Activated T-helper 2 cell treated with anti-CD3 and anti-CD28 coated beads, Interferon-gamma antibody, Interleukin-2, Interleukin-4, amounts not matched to agents 10 μg/mL and 5 μg/mL and 100 μg/mL, durations not matched to agents 14 hours and 24 hours and 36 hours (primary cell): ENCODE data around the gene ARID4B. TPM values are rescaled to one million over a fixed set of nuclear protein-coding genes. Genes with fewer than 3 reads are reported as not detected.
A peak's percentile ranks its signal among the peaks of the same experiment; 100 is the strongest.
"Not testable (repeated sequence)": the region's sequence is repeated elsewhere in the genome, so short reads cannot be mapped to it uniquely, and the experiment has no call there.

Source experiments
- DNase-seq: peaks from one replicate; pipeline ENCODE4 v3.0.0; 2021; ENCODE audit warnings: low spot score
- H3K27ac Mint-ChIP-seq: one replicate; pipeline ENCODE4 v1.8.0; 2021; ENCODE audit warnings: mixed read lengths
- H3K27me3 Mint-ChIP-seq: one replicate; pipeline ENCODE4 v1.8.0; 2021; ENCODE audit warnings: low read depth, mixed read lengths
- H3K36me3 Mint-ChIP-seq: one replicate; pipeline ENCODE4 v1.8.0; 2021; ENCODE audit warnings: low read depth, mixed read lengths
- H3K4me1 Mint-ChIP-seq: one replicate; pipeline ENCODE4 v1.8.0; 2021; ENCODE audit warnings: low read depth, mixed read lengths
- H3K4me3 Mint-ChIP-seq: one replicate; pipeline ENCODE4 v1.8.0; 2021; ENCODE audit warnings: low read depth, mild to moderate bottlenecking, moderate library complexity, mixed read lengths
- H3K9me3 Mint-ChIP-seq: one replicate; pipeline ENCODE4 v1.8.0; 2021; ENCODE audit warnings: mixed read lengths
- intact Hi-C: fragments of 100-400 bp; cut with micrococcal nuclease; formaldehyde crosslinking; loops from one replicate; pipeline ENCODE4 v1.15.1; 2023
- total RNA-seq: library from RNA; stranded (reverse); gene quantifications from 2 replicates; pipeline ENCODE4 v1.2.3, GENCODE V29; 2022

The ARID4B gene
- total RNA-seq, 1 donor from 2014 or later, result 49.6 TPM

DNA sequence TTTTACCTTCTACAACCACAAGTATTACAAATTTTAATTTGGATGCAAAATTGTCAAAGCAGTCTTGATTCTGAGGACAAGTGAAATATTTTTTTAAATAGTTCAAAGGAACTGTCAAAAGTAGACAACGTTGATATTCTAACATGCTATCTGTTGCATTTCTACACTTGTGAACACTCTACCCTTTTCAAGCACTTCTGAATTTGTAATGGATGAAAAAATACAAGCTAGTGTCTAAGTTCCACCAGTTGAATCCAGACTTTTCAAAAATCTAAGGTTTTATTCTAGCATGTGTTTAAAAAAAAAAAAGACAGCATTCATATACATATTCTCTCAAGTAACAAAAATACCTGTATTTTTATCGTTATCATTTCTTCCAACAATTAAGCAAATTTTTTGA lies 2.1 kb downstream of the ARID4B start:
- Mint-ChIP-seq H3K4me1 (peaks cover 40% of the 10 kb centered on the region), H3K27me3 (no peaks in the 10 kb centered on the region), H3K4me3 (peak overlapping the region; percentile 98), H3K9me3 (no peaks in the 10 kb centered on the region), H3K36me3 (peaks cover 34% of the 10 kb centered on the region), H3K27ac (peak overlapping the region; percentile 92)
- intact Hi-C loops, result loop anchor here (5.0 to 10.0 kb wide), 3 partner anchors 541 to 851 kb away; partner anchors contain the start of genes LYST and TARBP1
- no peak for DNase-seq

DNA sequence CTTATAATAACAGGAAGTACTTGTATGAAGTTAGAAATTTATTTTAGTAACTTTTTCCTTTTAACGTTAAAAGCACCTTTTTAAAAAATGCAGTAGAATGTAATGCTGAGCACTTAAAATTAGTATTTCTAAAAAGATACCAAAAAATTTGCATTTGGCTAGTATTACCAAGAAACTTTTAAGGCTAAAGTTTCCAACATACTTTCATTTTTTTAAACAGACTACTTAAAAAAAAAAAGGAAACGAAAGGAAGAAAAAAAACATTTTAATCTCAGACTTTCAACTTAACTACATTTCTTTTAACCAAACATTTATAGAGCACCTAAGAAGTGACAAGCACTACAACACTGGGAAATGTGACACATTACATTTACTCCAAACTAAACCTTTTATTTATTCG lies 2.8 kb downstream of the ARID4B start:
- no peak for DNase-seq
- H3K9me3 Mint-ChIP-seq, result no peaks in the 10 kb centered on the region
- peak overlapping the region; percentile 98 for H3K4me3 Mint-ChIP-seq
- peaks cover 35% of the 10 kb centered on the region for H3K36me3 Mint-ChIP-seq
- intact Hi-C loops, result loop anchor here (5.0 to 10.0 kb wide), 3 partner anchors 542 to 850 kb away; partner anchors contain the start of genes LYST and TARBP1
- no peaks in the 10 kb centered on the region for H3K27me3 Mint-ChIP-seq
- peaks cover 41% of the 10 kb centered on the region for H3K4me1 Mint-ChIP-seq
- H3K27ac Mint-ChIP-seq, result no peak overlapping the region

- DNase-seq, result no peak
- Mint-ChIP-seq H3K9me3 (no peaks in the 10 kb centered on the region), H3K27ac (no peak overlapping the region), H3K36me3 (peaks cover 39% of the 10 kb centered on the region), H3K27me3 (no peaks in the 10 kb centered on the region), H3K4me1 (peaks cover 44% of the 10 kb centered on the region), H3K4me3 (peak overlapping the region; percentile 58)
- intact Hi-C loops, result loop anchor here (10.0 kb wide), 1 partner anchor 849 kb away; the partner anchor contains the start of gene TARBP1
These were observed 3.7 kb downstream of the ARID4B start for GRCh38 chr1:235324296-235324695.

DNA sequence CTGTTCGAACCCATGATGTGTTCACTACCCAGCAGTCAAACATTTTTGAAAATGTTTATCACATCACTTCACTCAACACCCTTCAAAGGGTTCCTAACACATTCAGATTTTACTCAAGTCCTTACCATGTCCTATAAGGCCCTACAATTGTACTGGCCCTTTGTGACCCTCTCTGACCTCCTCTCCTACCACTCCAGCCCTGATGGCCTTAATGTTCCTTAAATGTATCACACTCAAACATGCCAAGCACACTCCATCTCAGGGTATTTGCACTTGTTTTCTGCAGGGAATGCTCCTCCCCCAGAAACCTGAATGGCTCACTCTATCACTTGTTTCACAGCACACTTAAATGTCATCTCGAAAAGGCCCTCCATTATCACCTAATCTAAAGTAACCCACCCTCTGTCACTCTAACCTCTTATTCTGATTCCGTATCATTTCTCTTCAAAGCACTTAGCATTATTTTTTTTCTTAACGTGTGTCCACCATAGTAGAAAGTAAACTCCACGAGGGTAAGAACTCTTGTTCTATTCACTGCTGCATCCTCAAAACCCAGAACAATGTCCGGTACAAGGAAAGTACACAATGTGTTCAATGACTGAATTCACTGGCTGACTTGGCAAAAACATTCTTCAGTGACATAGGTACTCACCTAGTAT lies 7.3 kb downstream of the ARID4B start:
- Mint-ChIP-seq H3K27ac (peak overlapping the region; percentile 53), H3K4me3 (no peak overlapping the region), H3K9me3 (no peaks in the 10 kb centered on the region), H3K4me1 (peaks cover 53% of the 10 kb centered on the region), H3K27me3 (no peaks in the 10 kb centered on the region), H3K36me3 (peaks cover 43% of the 10 kb centered on the region)
- no peak for DNase-seq
- intact Hi-C loops, result loop anchor here (10.0 kb wide), 1 partner anchor 846 kb away; the partner anchor contains the start of gene TARBP1

GRCh38 chr1:235319255-235319654 lies 8.7 kb downstream of the ARID4B start:
- intact Hi-C loops, result no loop called here
- no peak overlapping the region for H3K27ac Mint-ChIP-seq
- H3K4me3 Mint-ChIP-seq, result no peak overlapping the region
- DNase-seq, result no peak
- H3K4me1 Mint-ChIP-seq, result peaks cover 54% of the 10 kb centered on the region
- H3K36me3 Mint-ChIP-seq, result peaks cover 46% of the 10 kb centered on the region
- H3K27me3 Mint-ChIP-seq, result no peaks in the 10 kb centered on the region
- no peaks in the 10 kb centered on the region for H3K9me3 Mint-ChIP-seq

DNA sequence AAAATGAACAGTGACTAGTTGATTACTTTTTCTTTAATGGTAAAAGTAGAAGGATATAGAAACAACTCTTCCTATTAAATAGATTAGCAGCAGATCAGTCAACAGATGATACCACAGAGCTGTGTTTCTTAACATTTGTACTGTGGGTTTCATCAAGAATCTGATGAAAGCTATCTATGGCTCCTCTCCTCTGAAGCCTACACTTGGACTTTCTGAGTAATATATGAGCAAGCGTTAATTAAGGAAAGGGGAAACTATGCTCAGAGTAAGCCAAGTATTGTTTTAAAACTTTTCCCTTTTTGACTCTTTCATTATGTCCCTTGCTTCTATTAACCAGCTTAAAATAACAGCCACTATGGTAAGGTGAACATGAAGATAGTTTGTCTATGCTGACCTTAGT lies 10.8 kb downstream of the ARID4B start:
- H3K36me3 Mint-ChIP-seq, result peaks cover 45% of the 10 kb centered on the region
- H3K27me3 Mint-ChIP-seq, result no peaks in the 10 kb centered on the region
- H3K4me3 Mint-ChIP-seq, result no peak overlapping the region
- no peak for DNase-seq
- H3K27ac Mint-ChIP-seq, result peak overlapping the region; percentile 46
- intact Hi-C loops, result loop anchor here (2.0 kb wide), 1 partner anchor 20 kb away; no protein-coding TSS in a partner anchor
- H3K9me3 Mint-ChIP-seq, result no peaks in the 10 kb centered on the region
- H3K4me1 Mint-ChIP-seq, result peaks cover 61% of the 10 kb centered on the region

DNA sequence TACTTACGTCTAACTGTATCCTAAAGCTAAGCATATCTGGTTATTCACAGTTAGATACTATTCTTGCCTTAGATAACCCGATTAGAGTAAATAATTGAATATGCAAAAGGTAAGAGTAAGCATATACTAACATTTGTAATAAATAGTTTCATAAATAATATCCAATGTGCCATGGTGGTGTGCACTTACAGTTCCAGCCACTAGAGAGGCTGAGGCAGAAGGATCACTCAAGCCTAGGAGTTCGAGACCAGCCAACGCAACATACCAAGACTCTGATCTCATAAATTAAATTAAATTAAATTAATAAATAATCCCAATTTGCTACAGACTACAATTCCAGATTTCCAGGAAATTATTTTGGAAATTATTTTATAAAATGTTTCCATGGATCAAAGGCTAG lies 12.2 kb downstream of the ARID4B start:
- peaks cover 45% of the 10 kb centered on the region for H3K36me3 Mint-ChIP-seq
- no peaks in the 10 kb centered on the region for H3K9me3 Mint-ChIP-seq
- intact Hi-C loops, result loop anchor here (2.0 kb wide), 1 partner anchor 19 kb away; no protein-coding TSS in a partner anchor
- DNase-seq, result no peak
- H3K27me3 Mint-ChIP-seq, result no peaks in the 10 kb centered on the region
- no peak overlapping the region for H3K4me3 Mint-ChIP-seq
- no peak overlapping the region for H3K27ac Mint-ChIP-seq
- peaks cover 56% of the 10 kb centered on the region for H3K4me1 Mint-ChIP-seq

GRCh38 chr1:235315173-235315572 lies 12.8 kb downstream of the ARID4B start:
- H3K9me3 Mint-ChIP-seq, result no peaks in the 10 kb centered on the region

DNA sequence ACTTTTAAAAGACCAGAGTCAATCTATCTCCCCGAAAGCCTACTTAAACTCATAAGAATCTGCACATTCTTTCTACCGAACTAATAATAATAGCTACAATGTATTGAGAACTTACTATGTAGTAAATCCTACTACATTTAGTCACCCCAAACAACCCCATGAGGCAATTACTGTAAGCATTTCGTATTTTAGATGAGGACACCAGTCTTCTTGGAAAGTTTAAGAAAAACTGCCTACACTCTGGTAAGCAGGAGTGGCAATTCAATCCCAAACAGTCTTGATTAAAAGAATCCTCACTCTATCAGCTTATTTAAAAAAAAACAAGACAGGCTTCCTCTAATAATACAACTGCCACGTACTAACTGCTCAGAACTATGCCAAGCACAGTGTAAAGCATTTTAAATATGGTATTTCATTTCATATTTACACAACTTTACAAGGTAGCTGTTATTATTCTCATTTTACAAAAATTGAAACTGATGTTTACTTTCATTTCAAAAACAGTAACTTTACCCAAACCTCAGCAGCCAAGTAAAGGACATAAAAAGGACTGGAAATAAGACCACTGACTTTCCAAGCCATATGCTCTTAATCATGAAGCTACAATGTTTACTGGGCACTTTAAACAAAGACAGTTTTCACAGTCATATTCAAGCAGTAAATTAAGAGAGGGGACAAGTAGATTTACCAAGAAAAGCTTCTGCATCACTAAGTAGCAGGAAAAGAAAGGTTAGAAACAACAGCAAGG lies 13.9 kb downstream of the ARID4B start:
- intact Hi-C loops, result no loop called here
- no peaks in the 10 kb centered on the region for H3K27me3 Mint-ChIP-seq
- no peak for DNase-seq
- H3K9me3 Mint-ChIP-seq, result no peaks in the 10 kb centered on the region
- peak overlapping the region; percentile 62 for H3K27ac Mint-ChIP-seq
- H3K36me3 Mint-ChIP-seq, result peaks cover 37% of the 10 kb centered on the region
- H3K4me1 Mint-ChIP-seq, result peaks cover 52% of the 10 kb centered on the region
- peak overlapping the region; percentile 30 for H3K4me3 Mint-ChIP-seq

More at GRCh38 chr1:235315173-235315572, 12.8 kb downstream of the ARID4B start:
- intact Hi-C loops, result no loop called here
- Mint-ChIP-seq H3K27ac (no peak overlapping the region), H3K36me3 (peaks cover 43% of the 10 kb centered on the region), H3K4me3 (no peak overlapping the region), H3K27me3 (no peaks in the 10 kb centered on the region), H3K4me1 (peaks cover 54% of the 10 kb centered on the region)
- DNase-seq, result no peak

- intact Hi-C loops, result no loop called here
- peaks cover 43% of the 10 kb centered on the region for H3K4me1 Mint-ChIP-seq
- peaks cover 28% of the 10 kb centered on the region for H3K36me3 Mint-ChIP-seq
- peak overlapping the region; percentile 62 for H3K27ac Mint-ChIP-seq
- no peak for DNase-seq
- H3K27me3 Mint-ChIP-seq, result no peaks in the 10 kb centered on the region
- peak overlapping the region; percentile 51 for H3K4me3 Mint-ChIP-seq
- H3K9me3 Mint-ChIP-seq, result no peaks in the 10 kb centered on the region
These were observed 14.7 kb downstream of the ARID4B start for GRCh38 chr1:235313262-235313661.

DNA sequence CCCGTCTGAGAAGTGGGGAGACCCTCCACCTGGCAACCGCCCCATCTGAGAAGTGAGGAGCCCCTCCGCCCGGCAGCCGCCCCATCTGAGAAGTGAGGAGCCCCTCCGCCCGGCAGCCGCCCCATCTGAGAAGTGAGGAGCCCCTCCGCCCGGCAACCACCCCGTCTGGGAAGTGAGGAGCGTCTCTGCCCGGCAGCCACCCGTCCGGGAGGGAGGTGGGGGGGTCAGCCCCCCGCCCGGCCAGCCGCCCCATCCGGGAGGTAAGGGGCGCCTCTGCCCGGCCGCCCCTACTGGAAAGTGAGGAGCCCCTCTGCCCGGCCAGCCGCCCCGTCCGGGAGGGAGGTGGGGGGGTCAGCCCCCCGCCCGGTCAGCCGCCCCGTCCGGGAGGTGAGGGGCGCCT lies 18.8 kb downstream of the ARID4B start:
- intact Hi-C loops, H3K27me3 Mint-ChIP-seq, H3K27ac Mint-ChIP-seq, DNase-seq, H3K9me3 Mint-ChIP-seq, H3K4me3 Mint-ChIP-seq: not testable (repeated sequence)
- peaks cover 24% of the 10 kb centered on the region for H3K36me3 Mint-ChIP-seq
- H3K4me1 Mint-ChIP-seq, result peaks cover 50% of the 10 kb centered on the region

DNA sequence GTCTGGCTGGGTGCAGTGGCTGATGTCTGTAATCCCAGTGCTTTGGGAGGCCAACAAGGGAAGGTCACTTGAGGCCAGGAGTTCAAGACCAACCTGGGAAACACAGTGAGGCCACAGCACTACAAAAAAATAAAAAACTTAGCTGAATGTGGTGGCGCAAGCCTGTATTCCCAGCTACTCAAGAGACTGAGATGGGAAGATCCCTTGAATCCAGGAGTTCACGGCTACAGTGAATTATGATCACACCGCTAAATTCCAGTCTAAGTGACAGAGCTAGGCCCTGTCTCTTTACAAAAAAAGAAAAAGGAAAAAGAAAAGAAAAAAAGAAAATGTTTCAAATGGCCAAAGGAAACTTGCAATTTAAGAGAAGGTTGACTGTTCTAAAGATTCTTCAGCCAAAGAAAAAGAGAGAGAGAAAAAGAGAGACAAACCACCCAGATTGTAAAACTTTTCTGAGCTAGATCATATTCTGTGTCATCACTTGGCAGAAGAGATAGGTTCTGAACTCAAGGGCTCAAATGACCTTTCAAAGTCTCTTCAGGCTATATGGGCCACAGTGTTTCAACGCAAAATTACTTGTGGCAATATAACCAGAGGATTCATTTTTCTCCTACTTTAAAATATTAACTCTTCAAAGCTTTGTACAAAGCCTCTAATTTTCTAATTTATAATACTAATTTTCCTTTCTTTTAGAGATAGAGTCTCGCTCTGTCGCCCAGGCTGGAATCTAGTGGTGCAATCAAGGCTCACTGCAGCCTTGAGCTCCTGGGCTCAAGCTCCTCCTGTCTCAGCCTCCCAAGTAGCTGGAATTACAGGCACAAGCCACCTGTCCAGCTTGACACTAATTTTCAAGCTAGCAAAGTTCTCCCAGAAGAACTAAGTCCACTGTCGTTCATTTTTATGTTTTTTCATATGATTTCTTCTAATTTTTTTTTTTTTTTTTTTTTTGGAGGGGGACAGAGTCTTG lies 20.5 kb downstream of the ARID4B start:
- DNase-seq, result no peak
- H3K4me1 Mint-ChIP-seq, result peaks cover 40% of the 10 kb centered on the region

More for the DNA sequence above, 20.5 kb downstream of the ARID4B start:
- H3K9me3 Mint-ChIP-seq, result no peaks in the 10 kb centered on the region
- intact Hi-C loops, result no loop called here
- peaks cover 24% of the 10 kb centered on the region for H3K36me3 Mint-ChIP-seq
- H3K27ac Mint-ChIP-seq, result peak overlapping the region; percentile 57
- no peak overlapping the region for H3K4me3 Mint-ChIP-seq
- no peaks in the 10 kb centered on the region for H3K27me3 Mint-ChIP-seq
